Activated CD4-positive, alpha-beta T cell treated with anti-CD3 and anti-CD28 coated beads for 36 hours (primary cell): ENCODE results near the gene C1QL1. TPM values are rescaled to one million over a fixed set of nuclear protein-coding genes. Genes with fewer than 3 reads are reported as not detected.

Experiments used
- ATAC-seq: fragments of 200-7000 bp; cut with Tn5 transposase; one replicate; pipeline ENCODE4 v1.10.0; 2021; ENCODE audit warnings: mild to moderate bottlenecking, moderate library complexity
- CTCF ChIA-PET: fragments of 350-600 bp; sonication (Branson Sonifier 250); formaldehyde crosslinking; loops from one replicate; lab custom pipeline; 2021; ENCODE audit warnings: antibody characterized with exemption; lab: Charles Lee
- POLR2A ChIA-PET: fragments of 350-600 bp; sonication (Branson Sonifier 250); formaldehyde crosslinking; loops from one replicate; lab custom pipeline; 2021; ENCODE audit warnings: antibody characterized with exemption, inconsistent platforms; lab: Charles Lee
- DNase-seq: peaks from one replicate; pipeline ENCODE4 v3.0.0-alpha.2; 2020
- H3K27ac Mint-ChIP-seq: one replicate; pipeline ENCODE4 v1.8.0; 2021; ENCODE audit warnings: mixed read lengths
- H3K27me3 Mint-ChIP-seq: one replicate; pipeline ENCODE4 v1.8.0; 2021; ENCODE audit warnings: mixed read lengths
- H3K36me3 Mint-ChIP-seq: one replicate; pipeline ENCODE4 v1.8.0; 2021; ENCODE audit warnings: low read depth, mixed read lengths
- H3K4me1 Mint-ChIP-seq: one replicate; pipeline ENCODE4 v1.8.0; 2021; ENCODE audit warnings: mixed read lengths
- H3K4me3 Mint-ChIP-seq: one replicate; pipeline ENCODE4 v1.8.0; 2021; ENCODE audit warnings: mild to moderate bottlenecking, moderate library complexity, mixed read lengths
- H3K9me3 Mint-ChIP-seq: one replicate; pipeline ENCODE4 v1.8.0; 2021; ENCODE audit warnings: low read depth, mixed read lengths
- intact Hi-C, 2 experiments: fragments of 100-400 bp; cut with DNase I in 1 of 2; cut with micrococcal nuclease in 1 of 2; formaldehyde crosslinking; loops; one replicate each; pipeline versions ENCODE4 v1.14.2 to v1.15.1; 2022 to 2024; cut with DNase I, micrococcal nuclease
- total RNA-seq, 2 experiments: library from RNA; stranded (reverse); gene quantifications; one replicate each; pipeline ENCODE4 v1.2.3, GENCODE V29; 2021

Gene C1QL1
- total RNA-seq, 2 experiments from 2014 or later, result 0.37 to 0.83 TPM

- DNase-seq, result peak; percentile 85
- Mint-ChIP-seq H3K4me1 (no peaks in the 10 kb centered on the region), H3K27ac (no peak overlapping the region), H3K27me3 (peaks cover 9% of the 10 kb centered on the region), H3K9me3 (no peaks in the 10 kb centered on the region), H3K4me3 (no peak overlapping the region), H3K36me3 (no peaks in the 10 kb centered on the region)
- ChIA-PET CTCF (interaction anchor here (0.6 to 6.2 kb wide), 18 partner anchors 10 to 215 kb away, joined by 3 to 84 read pairs (median 4); partner anchors contain the start of gene ACBD4), POLR2A (interaction anchor here (0.6 to 1.1 kb wide), 3 partner anchors 21 to 327 kb away, joined by 3 to 5 read pairs (median 3); partner anchors contain the start of gene EFTUD2)
- ATAC-seq, result peak; percentile 93
- intact Hi-C loops, result loop anchor here (1.0 to 10.0 kb wide), 6 partner anchors 99 to 275 kb away; partner anchors contain the start of gene PLCD3 (in 2 of the 2)
Observed at GRCh38 chr17:44919885-44920564, 48.1 kb downstream of the C1QL1 start.

GRCh38 chr17:44919411-44919810, 48.7 kb downstream of the C1QL1 start:
- ATAC-seq (no peak), DNase-seq (no peak)
- no peak overlapping the region for H3K27ac Mint-ChIP-seq
- ChIA-PET CTCF (interaction anchor here (0.6 to 6.2 kb wide), 11 partner anchors 9 to 226 kb away, joined by 3 to 84 read pairs (median 5); partner anchors contain the start of gene ACBD4), POLR2A (interaction anchor here (1.1 kb wide), 1 partner anchor 101 kb away, joined by 5 read pairs; no protein-coding TSS in a partner anchor)
- peaks cover 11% of the 10 kb centered on the region for H3K27me3 Mint-ChIP-seq
- intact Hi-C loops, result no loop called here
- no peaks in the 10 kb centered on the region for H3K36me3 Mint-ChIP-seq
- no peaks in the 10 kb centered on the region for H3K4me1 Mint-ChIP-seq
- H3K4me3 Mint-ChIP-seq, result no peak overlapping the region
- H3K9me3 Mint-ChIP-seq, result no peaks in the 10 kb centered on the region

- no peak for ATAC-seq
- Mint-ChIP-seq H3K4me3 (no peak overlapping the region), H3K27ac (no peak overlapping the region), H3K4me1 (no peaks in the 10 kb centered on the region), H3K9me3 (no peaks in the 10 kb centered on the region), H3K27me3 (peaks cover 20% of the 10 kb centered on the region), H3K36me3 (no peaks in the 10 kb centered on the region)
- ChIA-PET POLR2A (no interaction called here), CTCF (interaction anchor here (0.5 to 6.2 kb wide), 8 partner anchors 9 to 566 kb away, joined by 3 to 84 read pairs (median 4); partner anchors contain the start of gene ACBD4)
- no peak for DNase-seq
- intact Hi-C loops, result no loop called here
Observed at GRCh38 chr17:44918006-44918405, 50.1 kb downstream of the C1QL1 start.

GRCh38 chr17:44917456-44917855, 50.6 kb downstream of the C1QL1 start:
- ATAC-seq (no peak), DNase-seq (no peak)
- Mint-ChIP-seq H3K4me1 (no peaks in the 10 kb centered on the region), H3K4me3 (no peak overlapping the region), H3K9me3 (no peaks in the 10 kb centered on the region), H3K36me3 (no peaks in the 10 kb centered on the region), H3K27me3 (peaks cover 23% of the 10 kb centered on the region), H3K27ac (no peak overlapping the region)
- POLR2A ChIA-PET, result no interaction called here
- intact Hi-C loops, result no loop called here
- CTCF ChIA-PET, result interaction anchor here (0.6 to 6.2 kb wide), 7 partner anchors 8 to 218 kb away, joined by 3 to 84 read pairs (median 4); partner anchors contain the start of gene ACBD4

GRCh38 chr17:44916781-44917241, 51.3 kb downstream of the C1QL1 start:
- Mint-ChIP-seq H3K4me3 (no peak overlapping the region), H3K9me3 (no peaks in the 10 kb centered on the region), H3K4me1 (no peaks in the 10 kb centered on the region), H3K27me3 (peaks cover 25% of the 10 kb centered on the region), H3K27ac (no peak overlapping the region), H3K36me3 (no peaks in the 10 kb centered on the region)
- intact Hi-C loops, result no loop called here
- ChIA-PET CTCF (interaction anchor here (1.4 to 6.2 kb wide), 3 partner anchors 104 to 186 kb away, joined by 4 to 84 read pairs (median 5); no protein-coding TSS in a partner anchor), POLR2A (no interaction called here)
- ATAC-seq (no peak), DNase-seq (no peak)

GRCh38 chr17:44915862-44916780, 52.0 kb downstream of the C1QL1 start:
- no peak for DNase-seq
- Mint-ChIP-seq H3K36me3 (no peaks in the 10 kb centered on the region), H3K4me1 (no peaks in the 10 kb centered on the region), H3K27me3 (peaks cover 22% of the 10 kb centered on the region), H3K27ac (no peak overlapping the region), H3K4me3 (no peak overlapping the region), H3K9me3 (no peaks in the 10 kb centered on the region)
- ChIA-PET CTCF (interaction anchor here (0.6 to 6.2 kb wide), 3 partner anchors 104 to 215 kb away, joined by 3 to 84 read pairs (median 3); no protein-coding TSS in a partner anchor), POLR2A (no interaction called here)
- intact Hi-C loops, result no loop called here
- ATAC-seq, result no peak

GRCh38 chr17:44915321-44915726, 52.8 kb downstream of the C1QL1 start, which contains the start of gene GFAP:
TSS of gene GFAP (minus strand) at chr17:44915500. CDS start at chr17:44915486, 14 bp downstream.
- no peaks in the 10 kb centered on the region for H3K4me1 Mint-ChIP-seq
- POLR2A ChIA-PET, result no interaction called here

GRCh38 chr17:44914698-44915271, 53.3 kb downstream of the C1QL1 start:
- intact Hi-C loops, result no loop called here
- H3K27me3 Mint-ChIP-seq, result peaks cover 25% of the 10 kb centered on the region
- ATAC-seq (no peak), DNase-seq (no peak)
- no peaks in the 10 kb centered on the region for H3K4me1 Mint-ChIP-seq
- H3K27ac Mint-ChIP-seq, result no peak overlapping the region
- H3K36me3 Mint-ChIP-seq, result no peaks in the 10 kb centered on the region
- H3K4me3 Mint-ChIP-seq, result no peak overlapping the region
- ChIA-PET POLR2A (no interaction called here), CTCF (interaction anchor here (1.1 kb wide), 1 partner anchor 106 kb away, joined by 3 read pairs; no protein-coding TSS in a partner anchor)
- no peaks in the 10 kb centered on the region for H3K9me3 Mint-ChIP-seq

More at GRCh38 chr17:44915321-44915726, 52.8 kb downstream of the C1QL1 start, which contains the start of gene GFAP:
- DNase-seq (no peak), ATAC-seq (no peak)
- no peaks in the 10 kb centered on the region for H3K36me3 Mint-ChIP-seq
- CTCF ChIA-PET, result interaction anchor here (0.6 to 1.1 kb wide), 2 partner anchors 105 to 135 kb away, joined by 3 read pairs; no protein-coding TSS in a partner anchor
- no peaks in the 10 kb centered on the region for H3K9me3 Mint-ChIP-seq
- intact Hi-C loops, result no loop called here
- peaks cover 25% of the 10 kb centered on the region for H3K27me3 Mint-ChIP-seq
- H3K4me3 Mint-ChIP-seq, result no peak within 1 kb of the TSS
- H3K27ac Mint-ChIP-seq, result no peak within 1 kb of the TSS

- DNase-seq, result no peak
- ChIA-PET CTCF (no interaction called here), POLR2A (no interaction called here)
- Mint-ChIP-seq H3K27ac (no peak overlapping the region), H3K27me3 (peaks cover 25% of the 10 kb centered on the region), H3K4me3 (no peak overlapping the region), H3K4me1 (no peaks in the 10 kb centered on the region), H3K36me3 (no peaks in the 10 kb centered on the region), H3K9me3 (no peaks in the 10 kb centered on the region)
- ATAC-seq, result no peak
- intact Hi-C loops, result no loop called here
Observed at GRCh38 chr17:44914148-44914547, 54.0 kb downstream of the C1QL1 start.

- H3K27ac Mint-ChIP-seq, result no peak overlapping the region
- intact Hi-C loops, result no loop called here
- H3K9me3 Mint-ChIP-seq, result no peaks in the 10 kb centered on the region
- DNase-seq (no peak), ATAC-seq (no peak)
- ChIA-PET CTCF (interaction anchor here (0.7 to 5.2 kb wide), 2 partner anchors 11 to 108 kb away, joined by 3 to 35 read pairs; no protein-coding TSS in a partner anchor), POLR2A (no interaction called here)
- H3K4me3 Mint-ChIP-seq, result no peak overlapping the region
- H3K36me3 Mint-ChIP-seq, result no peaks in the 10 kb centered on the region
- H3K27me3 Mint-ChIP-seq, result peaks cover 25% of the 10 kb centered on the region
- H3K4me1 Mint-ChIP-seq, result no peaks in the 10 kb centered on the region
Observed at GRCh38 chr17:44913676-44914075, 54.4 kb downstream of the C1QL1 start.
